Lower lobe of right lung (tissue), 2 donors: ENCODE results near the gene MAGIX. TPM values are rescaled to one million over a fixed set of nuclear protein-coding genes. Genes with fewer than 3 reads are reported as not detected.

Experiments
- ATAC-seq, 2 donors: fragments of 200-7000 bp; cut with Tn5 transposase; one replicate each; pipeline ENCODE4 v1.9.1; 2020 to 2022; ENCODE audit warnings: mild to moderate bottlenecking in 2 of 2, moderate library complexity in 2 of 2
- DNase-seq: peaks from one replicate; pipeline ENCODE4 v3.0.0-alpha.2; 2020
- H3K27ac ChIP-seq: fragments of 200-600 bp; one replicate; pipeline ENCODE4 v1.8.0; 2022
- H3K27me3 ChIP-seq: fragments of 200-600 bp; one replicate; pipeline ENCODE4 v1.8.0; 2022; ENCODE audit warnings: low read depth
- H3K36me3 ChIP-seq: fragments of 200-600 bp; one replicate; pipeline ENCODE4 v1.8.0; 2022; ENCODE audit warnings: mild to moderate bottlenecking
- H3K4me1 ChIP-seq: fragments of 200-600 bp; one replicate; pipeline ENCODE4 v1.8.0; 2022
- H3K4me3 ChIP-seq: fragments of 200-600 bp; one replicate; pipeline ENCODE4 v1.8.0; 2022; ENCODE audit warnings: mild to moderate bottlenecking
- H3K9me3 ChIP-seq: fragments of 200-600 bp; one replicate; pipeline ENCODE4 v1.8.0; 2022
- CTCF ChIP-seq: fragments of 200-600 bp; IDR thresholded peaks from one replicate; pipeline ENCODE4 v1.8.0; 2022; ENCODE audit warnings: antibody characterized with exemption, mild to moderate bottlenecking
- intact Hi-C: fragments of 100-400 bp; cut with DNase I; formaldehyde crosslinking; loops from one replicate; pipeline ENCODE4 v1.11.0; 2022
- total RNA-seq: library from RNA; stranded (reverse); fragmentation: NEBNext Ultra II Directional; extraction: Animal tissue kit (Norgen Biotek cat#: 25700); gene quantifications from one replicate; pipeline ENCODE4 v1.2.1, GENCODE V29; 2021
- donor health status: DM: no; HTN: yes; CAD: no; lungs with severe emphysema.

MAGIX gene
- total RNA-seq, 1 donor from 2014 or later, result 6.7 TPM

- TF ChIP-seq CTCF, result no peak
- no peak for DNase-seq
- Histone ChIP-seq H3K27ac (no peak overlapping the region), H3K27me3 (no peaks in the 10 kb centered on the region), H3K4me1 (no peaks in the 10 kb centered on the region), H3K4me3 (no peak overlapping the region), H3K9me3 (no peaks in the 10 kb centered on the region), H3K36me3 (no peaks in the 10 kb centered on the region)
- intact Hi-C loops, result no loop called here
- no peak for ATAC-seq
Observed at GRCh38 chrX:49209434-49210251, 47.1 kb downstream of the MAGIX start.

GRCh38 chrX:49210406-49210805, 47.8 kb downstream of the MAGIX start:
- ATAC-seq, result no peak
- intact Hi-C loops, result no loop called here
- TF ChIP-seq CTCF, result no peak

GRCh38 chrX:49211074-49211473, 48.5 kb downstream of the MAGIX start:
- H3K4me1 ChIP-seq, result no peaks in the 10 kb centered on the region
- no peak overlapping the region for H3K27ac ChIP-seq
- TF ChIP-seq CTCF, result no peak
- ATAC-seq (no peak), DNase-seq (no peak)
- intact Hi-C loops, result no loop called here
- no peaks in the 10 kb centered on the region for H3K36me3 ChIP-seq
- H3K9me3 ChIP-seq, result no peaks in the 10 kb centered on the region
- no peaks in the 10 kb centered on the region for H3K27me3 ChIP-seq
- H3K4me3 ChIP-seq, result no peak overlapping the region

More at GRCh38 chrX:49210406-49210805, 47.8 kb downstream of the MAGIX start:
- no peak overlapping the region for H3K27ac ChIP-seq
- H3K9me3 ChIP-seq, result no peaks in the 10 kb centered on the region
- H3K36me3 ChIP-seq, result no peaks in the 10 kb centered on the region
- DNase-seq, result no peak
- H3K4me3 ChIP-seq, result no peak overlapping the region
- no peaks in the 10 kb centered on the region for H3K4me1 ChIP-seq
- H3K27me3 ChIP-seq, result no peaks in the 10 kb centered on the region

- no peaks in the 10 kb centered on the region for H3K9me3 ChIP-seq
- H3K27me3 ChIP-seq, result no peaks in the 10 kb centered on the region
- DNase-seq, result no peak
- H3K4me1 ChIP-seq, result no peaks in the 10 kb centered on the region
- no peak overlapping the region for H3K4me3 ChIP-seq
- no peak overlapping the region for H3K27ac ChIP-seq
- intact Hi-C loops, result no loop called here
- TF ChIP-seq CTCF, result no peak
- no peaks in the 10 kb centered on the region for H3K36me3 ChIP-seq
- no peak for ATAC-seq
Observed at GRCh38 chrX:49212209-49212608, 49.7 kb downstream of the MAGIX start.

GRCh38 chrX:49212861-49213260, 50.3 kb downstream of the MAGIX start:
- TF ChIP-seq CTCF, result no peak
- Histone ChIP-seq H3K4me1 (no peaks in the 10 kb centered on the region), H3K27me3 (no peaks in the 10 kb centered on the region), H3K9me3 (no peaks in the 10 kb centered on the region), H3K4me3 (no peak overlapping the region), H3K27ac (no peak overlapping the region), H3K36me3 (no peaks in the 10 kb centered on the region)
- no peak for ATAC-seq
- no peak for DNase-seq
- intact Hi-C loops, result no loop called here
